Measurements from ENCODE around the gene ABCA9. TPM values are rescaled to one million over a fixed set of nuclear protein-coding genes. Genes with fewer than 3 reads are reported as not detected.

Gene ABCA9
- polyA plus RNA-seq, 1 donor from 2014 or later: 0.69 TPM

- TF ChIP-seq TAF1 (IDR thresholded peaks at IDR 0.05; ENCODE audit: low read depth): no peak
- TF ChIP-seq RAD21 (conservative IDR thresholded peaks at IDR 0.05): no peak
Observed at GRCh38 chr17:69066482-69066881, 5.8 kb upstream of the ABCA9 start (continued).

- no peak overlapping the region for H3K27ac ChIP-seq (ENCODE audit: low read length)
- no peaks in the 10 kb centered on the region for H3K36me3 ChIP-seq (ENCODE audit: insufficient read depth, low read length)
- no peak overlapping the region for H2AFZ ChIP-seq (ENCODE audit: low read depth, low read length)
- no peak overlapping the region for H3K9ac ChIP-seq (ENCODE audit: low read length)
- no peaks in the 10 kb centered on the region for H3K27me3 ChIP-seq (ENCODE audit: insufficient read depth, low read depth, low read length)
- H3K9me3 ChIP-seq (ENCODE audit: low read length): no peaks in the 10 kb centered on the region
- TF ChIP-seq EP300 (conservative IDR thresholded peaks at IDR 0.05; ENCODE audit: poor library complexity, severe bottlenecking) (no peak), REST (IDR thresholded peaks at IDR 0.05; ENCODE audit: borderline replicate concordance) (no peak), POLR2AphosphoS5 (IDR thresholded peaks at IDR 0.05) (no peak), CTCF (IDR thresholded peaks at IDR 0.05; ENCODE audit: poor library complexity, severe bottlenecking) (no peak), MXI1 (conservative IDR thresholded peaks at IDR 0.05; ENCODE audit: poor library complexity, severe bottlenecking) (no peak), EZH2 (IDR thresholded peaks at IDR 0.05; ENCODE audit: borderline replicate concordance, insufficient read depth, low read length, poor library complexity, severe bottlenecking) (no peak), TAF1 (IDR thresholded peaks at IDR 0.05; ENCODE audit: low read depth) (no peak), RAD21 (conservative IDR thresholded peaks at IDR 0.05) (no peak), SMC3 (conservative IDR thresholded peaks at IDR 0.05; ENCODE audit: poor library complexity) (no peak)
- H3K79me2 ChIP-seq (replicated peaks; ENCODE audit: insufficient read depth, low read length): no peaks in the 10 kb centered on the region
- H3F3A ChIP-seq (ENCODE audit: insufficient read depth, low read length, poor library complexity, severe bottlenecking): no peaks in the 10 kb centered on the region
- H3K9me2 ChIP-seq (ENCODE audit: insufficient read depth, low read length): no peaks in the 10 kb centered on the region
- no peaks in the 10 kb centered on the region for H4K20me1 ChIP-seq (ENCODE audit: insufficient read depth)
- H3K4me2 ChIP-seq (ENCODE audit: low read length): no peak overlapping the region
- H3K4me3 ChIP-seq (ENCODE audit: low read length): no peak overlapping the region
Observed at GRCh38 chr17:69065113-69065512, 4.4 kb upstream of the ABCA9 start.

- Histone ChIP-seq H3K27me3 (ENCODE audit: insufficient read depth, low read depth, low read length) (no peaks in the 10 kb centered on the region), H4K20me1 (ENCODE audit: insufficient read depth) (no peaks in the 10 kb centered on the region), H3K4me3 (ENCODE audit: low read length) (no peak overlapping the region), H3K9me3 (ENCODE audit: low read length) (no peaks in the 10 kb centered on the region), H3K79me2 (replicated peaks; ENCODE audit: insufficient read depth, low read length) (no peaks in the 10 kb centered on the region), H3K27ac (ENCODE audit: low read length) (no peak overlapping the region), H3K4me2 (ENCODE audit: low read length) (no peak overlapping the region), H3F3A (ENCODE audit: insufficient read depth, low read length, poor library complexity, severe bottlenecking) (no peaks in the 10 kb centered on the region), H3K9me2 (ENCODE audit: insufficient read depth, low read length) (no peaks in the 10 kb centered on the region), H3K36me3 (ENCODE audit: insufficient read depth, low read length) (no peaks in the 10 kb centered on the region), H3K9ac (ENCODE audit: low read length) (no peak overlapping the region), H2AFZ (ENCODE audit: low read depth, low read length) (no peak overlapping the region)
- no peak for TF ChIP-seq CTCF (IDR thresholded peaks at IDR 0.05; ENCODE audit: poor library complexity, severe bottlenecking)
- TF ChIP-seq TAF1 (IDR thresholded peaks at IDR 0.05; ENCODE audit: low read depth): no peak
- TF ChIP-seq POLR2AphosphoS5 (IDR thresholded peaks at IDR 0.05): no peak
- TF ChIP-seq SMC3 (conservative IDR thresholded peaks at IDR 0.05; ENCODE audit: poor library complexity): no peak
- TF ChIP-seq EP300 (conservative IDR thresholded peaks at IDR 0.05; ENCODE audit: poor library complexity, severe bottlenecking): no peak
- TF ChIP-seq EZH2 (IDR thresholded peaks at IDR 0.05; ENCODE audit: borderline replicate concordance, insufficient read depth, low read length, poor library complexity, severe bottlenecking): no peak
- no peak for TF ChIP-seq RAD21 (conservative IDR thresholded peaks at IDR 0.05)
- no peak for TF ChIP-seq MXI1 (conservative IDR thresholded peaks at IDR 0.05; ENCODE audit: poor library complexity, severe bottlenecking)
- TF ChIP-seq REST (IDR thresholded peaks at IDR 0.05; ENCODE audit: borderline replicate concordance): no peak
Observed at GRCh38 chr17:69064476-69064875, 3.7 kb upstream of the ABCA9 start.

All from neural cell (in vitro differentiated cells).